ENCODE data around the gene PDE3A. TPM values are rescaled to one million over a fixed set of nuclear protein-coding genes. Genes with fewer than 3 reads are reported as not detected.

PDE3A gene
- total RNA-seq, 2 donors from 2014 or later = 78.3 to 110 TPM

DNA sequence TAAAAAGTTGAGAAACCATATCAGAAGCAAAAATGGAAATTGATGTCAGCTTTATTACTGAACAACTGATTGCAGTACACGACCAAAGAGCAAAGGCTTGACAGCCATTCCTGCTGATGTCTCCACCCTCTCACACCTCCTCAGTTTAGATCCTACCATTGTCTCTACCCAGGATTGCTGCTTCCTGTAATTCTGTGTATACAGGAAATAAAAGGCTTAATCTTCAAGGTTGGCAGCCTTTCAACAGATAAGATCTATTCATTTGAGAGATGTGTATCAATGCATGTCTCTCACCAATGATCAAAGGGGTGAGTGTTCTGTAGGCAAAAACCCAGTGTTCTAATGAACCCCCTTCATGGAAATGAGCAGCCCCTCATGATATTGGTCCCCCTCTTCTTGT is 353.8 kb downstream of the PDE3A start:
- no peaks in the 10 kb centered on the region for H3K27me3 ChIP-seq (replicated peaks; ENCODE audit: insufficient read depth)
- TF ChIP-seq, protein P1, sequence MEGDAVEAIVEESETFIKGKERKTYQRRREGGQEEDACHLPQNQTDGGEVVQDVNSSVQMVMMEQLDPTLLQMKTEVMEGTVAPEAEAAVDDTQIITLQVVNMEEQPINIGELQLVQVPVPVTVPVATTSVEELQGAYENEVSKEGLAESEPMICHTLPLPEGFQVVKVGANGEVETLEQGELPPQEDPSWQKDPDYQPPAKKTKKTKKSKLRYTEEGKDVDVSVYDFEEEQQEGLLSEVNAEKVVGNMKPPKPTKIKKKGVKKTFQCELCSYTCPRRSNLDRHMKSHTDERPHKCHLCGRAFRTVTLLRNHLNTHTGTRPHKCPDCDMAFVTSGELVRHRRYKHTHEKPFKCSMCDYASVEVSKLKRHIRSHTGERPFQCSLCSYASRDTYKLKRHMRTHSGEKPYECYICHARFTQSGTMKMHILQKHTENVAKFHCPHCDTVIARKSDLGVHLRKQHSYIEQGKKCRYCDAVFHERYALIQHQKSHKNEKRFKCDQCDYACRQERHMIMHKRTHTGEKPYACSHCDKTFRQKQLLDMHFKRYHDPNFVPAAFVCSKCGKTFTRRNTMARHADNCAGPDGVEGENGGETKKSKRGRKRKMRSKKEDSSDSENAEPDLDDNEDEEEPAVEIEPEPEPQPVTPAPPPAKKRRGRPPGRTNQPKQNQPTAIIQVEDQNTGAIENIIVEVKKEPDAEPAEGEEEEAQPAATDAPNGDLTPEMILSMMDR (IDR thresholded peaks at IDR 0.05) = no peak
- no peaks in the 10 kb centered on the region for H3K4me1 ChIP-seq (ENCODE audit: control insufficient read depth in 1 of 2, low read depth in 2 of 2)
- DNase-seq (ENCODE audit: low spot score) (no peak), ATAC-seq (ENCODE audit: insufficient number of reproducible peaks, low FRiP score, low read depth) (no peak)
- no peak overlapping the region for H3K4me3 ChIP-seq
- no peak overlapping the region for H3K27ac ChIP-seq
- H3K36me3 ChIP-seq = no peaks in the 10 kb centered on the region
- H3K9me3 ChIP-seq = no peaks in the 10 kb centered on the region

DNA sequence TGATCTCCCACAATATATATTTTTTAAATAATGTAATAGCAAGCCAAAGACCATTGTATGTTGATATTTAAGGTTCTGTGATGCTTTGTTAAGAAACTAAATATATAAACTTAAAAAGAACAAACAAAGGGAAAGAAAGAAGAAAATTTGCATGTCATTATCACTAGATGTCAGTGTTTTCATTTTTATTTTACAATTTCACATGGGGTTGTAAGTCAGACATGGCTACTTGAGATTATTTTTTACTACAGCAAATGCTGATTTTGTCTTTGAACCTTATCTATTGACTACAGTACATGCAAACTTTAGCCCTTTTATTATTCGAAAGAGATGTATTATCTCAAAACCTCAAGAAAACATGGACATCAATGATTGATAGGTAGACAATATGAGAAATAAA is 362.9 kb downstream of the PDE3A start:
- no peak for ATAC-seq (ENCODE audit: insufficient number of reproducible peaks, low FRiP score, low read depth)
- TF ChIP-seq, protein P1 (IDR thresholded peaks at IDR 0.05) = no peak
- H3K4me3 ChIP-seq = no peak overlapping the region
- no peaks in the 10 kb centered on the region for H3K9me3 ChIP-seq
- H3K27me3 ChIP-seq (replicated peaks; ENCODE audit: insufficient read depth) = no peaks in the 10 kb centered on the region
- H3K36me3 ChIP-seq = no peaks in the 10 kb centered on the region
- no peak for DNase-seq (ENCODE audit: low spot score)
- no peaks in the 10 kb centered on the region for H3K4me1 ChIP-seq (ENCODE audit: control insufficient read depth in 1 of 2, low read depth in 2 of 2)
- no peak overlapping the region for H3K27ac ChIP-seq

Data from thoracic aorta (tissue), 2 donors.